Stimulated activated naive CD8-positive, alpha-beta T cell treated with anti-CD3 and anti-CD28 coated beads, Interleukin-15, amount 100 ng/mL, for 72 hours (primary cell): ENCODE data around the gene KIF16B.
"Not testable (repeated sequence)": the region's sequence is repeated elsewhere in the genome, so short reads cannot be mapped to it uniquely, and the experiment has no call there.

Experiments used
- ATAC-seq: fragments of 150-1000 bp; cut with Tn5 transposase; 2 replicates; pipeline ENCODE4 v1.10.0; 2021; ENCODE audit warnings: mild to moderate bottlenecking, moderate library complexity
- DNase-seq, 2 donors: peaks; one replicate each; pipeline ENCODE4 v3.0.0; 2021 to 2022
- H3K27ac Mint-ChIP-seq, 2 donors: one replicate each; pipeline ENCODE4 v1.8.0; 2022; ENCODE audit warnings: mild to moderate bottlenecking in 2 of 2, mixed read lengths in 2 of 2, moderate library complexity in 2 of 2
- H3K27me3 Mint-ChIP-seq: one replicate; pipeline ENCODE4 v1.8.0; 2022; ENCODE audit warnings: mixed read lengths
- H3K4me1 Mint-ChIP-seq: one replicate; pipeline ENCODE4 v1.8.0; 2022; ENCODE audit warnings: mild to moderate bottlenecking, mixed read lengths
- H3K4me3 Mint-ChIP-seq, 2 donors: one replicate each; pipeline ENCODE4 v1.8.0; 2022; ENCODE audit warnings: mild to moderate bottlenecking in 2 of 2, mixed read lengths in 2 of 2, moderate library complexity in 1 of 2
- H3K9me3 Mint-ChIP-seq, 2 donors: one replicate each; pipeline ENCODE4 v1.8.0; 2022; ENCODE audit warnings: mixed read lengths in 2 of 2

KIF16B gene

DNA sequence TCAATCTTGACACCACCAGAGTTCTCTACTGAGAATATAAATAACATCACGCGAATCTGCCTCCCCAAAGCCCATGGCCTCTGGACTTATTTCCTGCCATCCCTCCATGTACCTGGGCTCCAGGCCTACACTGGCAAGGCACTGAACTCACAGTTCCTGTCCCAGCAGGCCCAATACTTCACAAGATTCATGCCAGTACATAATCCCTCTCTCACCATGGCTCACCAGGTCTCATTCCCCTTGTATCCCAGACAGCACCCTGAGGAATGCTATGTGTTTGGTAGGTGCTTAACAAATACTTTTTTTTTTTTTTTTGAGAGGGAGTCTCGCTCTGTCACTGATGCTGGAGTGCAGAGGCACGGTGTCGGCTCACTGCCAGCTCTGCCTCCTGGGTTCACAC, 1.9 kb downstream of the KIF16B start:
- DNase-seq, result no peak
- Mint-ChIP-seq H3K4me3 (no peak overlapping the region), H3K27ac (no peak overlapping the region), H3K27me3 (no peaks in the 10 kb centered on the region), H3K4me1 (peaks cover 43% of the 10 kb centered on the region), H3K9me3 (no peaks in the 10 kb centered on the region)
- ATAC-seq, result no peak

- Mint-ChIP-seq H3K4me1 (peaks cover 43% of the 10 kb centered on the region), H3K27ac (no peak overlapping the region), H3K27me3 (no peaks in the 10 kb centered on the region), H3K9me3 (peaks cover 0 to 6% of the 10 kb centered on the region in 2 donors), H3K4me3 (no peak overlapping the region)
- ATAC-seq (no peak), DNase-seq (no peak)
Observed at GRCh38 chr20:16569246-16570153, 3.7 kb downstream of the KIF16B start.

DNA sequence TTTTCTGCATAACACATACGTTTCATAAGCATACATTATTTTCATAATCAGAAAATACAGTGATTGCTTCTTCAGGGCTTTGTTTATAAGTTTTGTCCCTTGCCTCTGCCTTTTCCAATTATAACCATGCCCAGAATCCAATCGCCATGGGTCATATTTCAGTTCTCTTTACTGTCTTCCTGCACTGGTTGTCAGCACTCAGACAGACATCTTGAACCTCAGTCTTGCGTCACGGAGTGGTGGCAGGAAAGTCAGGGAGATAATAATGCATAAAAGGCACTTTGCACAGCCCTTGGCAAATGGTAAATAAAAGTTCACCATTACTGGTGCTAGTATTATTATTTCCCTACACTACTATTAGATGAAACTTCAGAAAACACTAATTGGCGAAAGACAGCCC, 7.2 kb downstream of the KIF16B start:
- Mint-ChIP-seq H3K4me1 (peaks cover 22% of the 10 kb centered on the region), H3K9me3 (peaks cover 0 to 7% of the 10 kb centered on the region in 2 donors), H3K4me3 (no peak overlapping the region), H3K27me3 (no peaks in the 10 kb centered on the region), H3K27ac (no peak overlapping the region)
- no peak for ATAC-seq
- DNase-seq, result no peak

DNA sequence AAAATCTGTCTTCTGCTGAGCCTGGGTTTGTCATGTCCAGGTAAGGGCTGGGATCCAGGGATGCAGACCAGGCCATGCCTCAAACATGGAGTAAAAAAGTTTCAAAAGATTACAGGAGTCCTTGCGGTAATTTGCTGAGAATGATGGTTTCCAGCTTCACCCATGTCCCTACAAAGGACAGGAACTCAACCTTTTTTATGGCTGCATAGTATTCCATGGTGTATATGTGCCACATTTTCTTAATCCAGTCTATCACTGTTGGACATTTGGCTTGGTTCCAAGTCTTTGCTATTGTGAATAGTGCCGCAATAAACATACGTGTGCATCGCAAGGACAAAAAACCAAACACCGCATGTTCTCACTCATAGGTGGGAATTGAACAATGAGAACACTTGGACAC, 9.2 kb downstream of the KIF16B start:
- not testable (repeated sequence) for H3K4me3 Mint-ChIP-seq, H3K27ac Mint-ChIP-seq, H3K9me3 Mint-ChIP-seq, H3K27me3 Mint-ChIP-seq, ATAC-seq, DNase-seq
- H3K4me1 Mint-ChIP-seq, result peaks cover 15% of the 10 kb centered on the region

DNA sequence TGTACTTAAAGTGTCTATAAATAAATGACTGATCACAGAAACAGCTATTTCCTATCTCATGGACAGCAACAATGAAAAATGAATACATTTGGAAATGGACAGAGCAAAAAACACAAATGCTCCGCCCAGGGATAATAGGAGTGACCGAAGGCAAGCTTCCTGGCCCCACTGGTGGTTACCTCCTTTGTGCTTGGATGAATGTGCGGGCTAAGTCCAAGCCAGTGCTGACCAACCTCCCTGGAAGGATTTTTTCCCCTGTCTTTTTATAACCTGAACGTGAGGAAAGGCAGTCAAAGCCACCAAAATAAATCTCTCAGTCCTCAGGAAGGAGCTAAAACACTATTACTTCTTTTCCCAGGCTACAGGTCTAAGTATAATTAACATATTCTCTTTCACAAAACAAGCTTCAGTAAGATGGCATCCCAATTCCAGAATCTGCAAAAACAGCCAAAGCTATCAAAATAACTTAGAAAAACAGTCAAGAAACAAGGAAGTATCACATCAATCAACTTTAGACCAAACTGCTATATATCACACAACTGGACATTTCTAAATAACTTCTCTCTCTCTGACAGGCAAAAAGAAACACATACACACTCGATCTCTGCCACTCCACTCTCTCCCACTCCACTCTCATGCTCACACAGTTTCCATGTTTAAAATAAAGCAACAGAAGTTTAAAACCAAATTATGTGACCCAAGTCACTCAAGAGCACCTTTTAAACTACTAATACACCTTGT, 10.0 kb downstream of the KIF16B start:
- Mint-ChIP-seq H3K27me3 (no peaks in the 10 kb centered on the region), H3K4me1 (peaks cover 15% of the 10 kb centered on the region), H3K9me3 (peaks cover 0 to 7% of the 10 kb centered on the region in 2 donors), H3K4me3 (no peak overlapping the region), H3K27ac (no peak overlapping the region)
- no peak for ATAC-seq
- no peak for DNase-seq

DNA sequence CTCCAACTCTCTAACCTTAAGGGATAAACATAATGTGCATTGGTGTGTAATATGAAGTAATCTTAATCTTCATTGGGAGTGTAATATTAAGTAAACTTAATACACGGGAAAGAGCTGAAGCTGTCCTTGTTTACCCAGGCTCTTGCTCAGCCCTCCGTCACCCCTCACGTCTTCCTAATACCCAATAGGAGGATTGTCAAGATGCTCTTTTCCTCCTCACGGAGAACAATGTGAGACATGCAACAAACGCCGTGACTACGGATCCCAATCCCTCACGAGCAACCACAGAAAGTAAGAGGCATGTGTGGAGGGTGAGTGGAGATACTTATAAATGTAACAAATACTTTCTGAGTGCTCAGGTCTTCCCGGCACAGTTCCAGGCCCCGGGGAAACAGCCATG, 11.0 kb downstream of the KIF16B start:
- H3K4me3 Mint-ChIP-seq, result no peak overlapping the region
- ATAC-seq (no peak), DNase-seq (no peak)
- no peak overlapping the region for H3K27ac Mint-ChIP-seq
- H3K27me3 Mint-ChIP-seq, result no peaks in the 10 kb centered on the region
- peaks cover 0 to 7% of the 10 kb centered on the region in 2 donors for H3K9me3 Mint-ChIP-seq
- H3K4me1 Mint-ChIP-seq, result peaks cover 15% of the 10 kb centered on the region

GRCh38 chr20:16560661-16561060, 12.6 kb downstream of the KIF16B start:
- peaks cover 12% of the 10 kb centered on the region for H3K4me1 Mint-ChIP-seq
- DNase-seq (no peak), ATAC-seq (no peak)
- H3K9me3 Mint-ChIP-seq, result peaks cover 0 to 7% of the 10 kb centered on the region in 2 donors
- no peaks in the 10 kb centered on the region for H3K27me3 Mint-ChIP-seq
- H3K27ac Mint-ChIP-seq, result no peak overlapping the region
- no peak overlapping the region for H3K4me3 Mint-ChIP-seq

- H3K4me1 Mint-ChIP-seq, result peaks cover 8% of the 10 kb centered on the region
- DNase-seq (no peak), ATAC-seq (no peak)
- no peaks in the 10 kb centered on the region for H3K27me3 Mint-ChIP-seq
- H3K9me3 Mint-ChIP-seq, result peaks cover 0 to 7% of the 10 kb centered on the region in 2 donors
- H3K4me3 Mint-ChIP-seq, result no peak overlapping the region
- H3K27ac Mint-ChIP-seq, result no peak overlapping the region
Observed at GRCh38 chr20:16560216-16560615, 13.0 kb downstream of the KIF16B start.

DNA sequence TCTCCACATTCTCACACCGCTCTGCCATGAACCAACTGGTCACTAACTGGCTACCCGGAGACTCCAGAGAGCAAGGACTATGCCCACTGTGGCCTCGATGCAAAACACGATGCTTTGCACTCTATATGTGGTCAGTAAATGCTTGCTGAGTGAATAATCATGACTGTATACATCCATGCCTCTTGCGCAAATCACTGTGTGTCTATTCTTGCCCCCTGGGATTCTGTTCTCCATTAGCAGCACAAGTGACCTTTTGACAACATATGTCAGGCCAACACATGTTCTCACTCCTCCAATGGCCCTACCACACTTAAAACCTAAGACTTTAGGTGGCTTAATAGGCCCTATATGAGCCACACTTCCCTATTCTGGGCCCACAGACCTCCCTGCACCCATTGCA, 16.9 kb downstream of the KIF16B start:
- Mint-ChIP-seq H3K27ac (no peak overlapping the region), H3K4me3 (no peak overlapping the region), H3K4me1 (no peaks in the 10 kb centered on the region), H3K9me3 (no peaks in the 10 kb centered on the region), H3K27me3 (no peaks in the 10 kb centered on the region)
- ATAC-seq (no peak), DNase-seq (no peak)

- DNase-seq (no peak), ATAC-seq (no peak)
- Mint-ChIP-seq H3K27me3 (no peaks in the 10 kb centered on the region), H3K4me3 (no peak overlapping the region), H3K9me3 (no peaks in the 10 kb centered on the region), H3K4me1 (no peaks in the 10 kb centered on the region), H3K27ac (no peak overlapping the region)
Observed at GRCh38 chr20:16555754-16556153, 17.5 kb downstream of the KIF16B start.

- Mint-ChIP-seq H3K9me3 (no peaks in the 10 kb centered on the region), H3K4me1 (no peaks in the 10 kb centered on the region), H3K4me3 (no peak overlapping the region), H3K27me3 (no peaks in the 10 kb centered on the region), H3K27ac (no peak overlapping the region)
- DNase-seq (no peak), ATAC-seq (no peak)
Observed at GRCh38 chr20:16554766-16555543, 18.3 kb downstream of the KIF16B start.

DNA sequence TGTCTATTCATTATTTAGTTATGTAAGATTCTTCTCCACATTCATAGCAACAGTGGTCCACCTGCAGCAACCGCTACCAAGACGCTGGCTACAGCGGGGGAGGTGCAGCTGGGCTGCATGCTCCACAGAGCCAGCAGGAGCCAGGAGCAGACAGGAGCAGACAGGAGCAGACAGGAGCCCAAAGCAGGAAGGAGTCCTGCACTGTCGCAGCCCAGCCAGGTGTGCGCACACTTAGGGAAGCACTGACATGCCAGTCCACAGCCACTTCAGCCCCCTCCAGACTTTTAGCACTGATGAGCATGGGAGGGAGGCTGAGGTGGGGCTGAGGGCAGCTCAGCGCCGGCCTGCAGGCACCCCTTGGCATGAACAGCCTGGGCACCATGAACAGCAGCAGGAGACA, 19.6 kb downstream of the KIF16B start:
- Mint-ChIP-seq H3K27ac (no peak overlapping the region), H3K4me1 (no peaks in the 10 kb centered on the region), H3K9me3 (no peaks in the 10 kb centered on the region), H3K4me3 (no peak overlapping the region), H3K27me3 (no peaks in the 10 kb centered on the region)
- ATAC-seq, result no peak
- no peak for DNase-seq

- H3K27ac Mint-ChIP-seq, result peak overlapping the region; percentile 10 to 19
Observed at GRCh38 chr20:16553101-16553500, 20.1 kb downstream of the KIF16B start.

GRCh38 chr20:16552015-16552414, 21.2 kb downstream of the KIF16B start:
- ATAC-seq, result no peak
- no peak overlapping the region for H3K4me3 Mint-ChIP-seq

More at GRCh38 chr20:16553101-16553500, 20.1 kb downstream of the KIF16B start:
- no peaks in the 10 kb centered on the region for H3K9me3 Mint-ChIP-seq
- no peaks in the 10 kb centered on the region for H3K27me3 Mint-ChIP-seq
- H3K4me1 Mint-ChIP-seq, result no peaks in the 10 kb centered on the region
- ATAC-seq (no peak), DNase-seq (no peak)
- H3K4me3 Mint-ChIP-seq, result no peak overlapping the region

DNA sequence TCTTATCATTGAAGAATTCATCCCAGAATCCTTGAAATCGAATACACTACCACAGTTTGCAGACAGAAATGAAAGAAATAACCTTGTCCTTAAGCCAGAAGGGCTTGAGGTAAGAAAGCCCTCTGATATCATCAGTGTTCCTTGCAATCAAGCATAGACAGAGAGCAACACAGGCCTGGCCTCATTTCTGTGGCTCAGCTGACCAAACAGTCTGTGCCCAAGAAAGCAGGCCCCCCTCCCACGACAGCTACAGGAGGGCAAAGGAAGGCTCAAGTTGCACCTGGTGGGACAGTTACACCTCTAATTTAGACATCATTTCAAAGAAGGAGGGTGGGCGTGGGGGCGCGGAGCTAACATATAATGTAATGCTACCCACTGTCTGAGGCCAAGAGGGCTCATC, 21.6 kb downstream of the KIF16B start:
- no peak for ATAC-seq
- no peaks in the 10 kb centered on the region for H3K4me1 Mint-ChIP-seq
- no peaks in the 10 kb centered on the region for H3K27me3 Mint-ChIP-seq
- no peak overlapping the region for H3K4me3 Mint-ChIP-seq
- no peaks in the 10 kb centered on the region for H3K9me3 Mint-ChIP-seq
- no peak overlapping the region for H3K27ac Mint-ChIP-seq
- no peak for DNase-seq

More at GRCh38 chr20:16552015-16552414, 21.2 kb downstream of the KIF16B start:
- Mint-ChIP-seq H3K9me3 (no peaks in the 10 kb centered on the region), H3K27ac (no peak overlapping the region), H3K27me3 (no peaks in the 10 kb centered on the region), H3K4me1 (no peaks in the 10 kb centered on the region)
- no peak for DNase-seq
